GM06990 (cell line): ENCODE data around the gene CNST.
A peak's percentile ranks its signal among the peaks of the same experiment; 100 is the strongest.

Source experiments
- DNase-seq: peaks from one replicate; pipeline ENCODE4 v3.0.0-alpha.2; 2011; ENCODE audit not compliant: insufficient read length; ENCODE audit errors: extremely low read depth
- H3K27me3 ChIP-seq: replicated peaks from 2 replicates; pipeline ENCODE4 v1.6.0; 2011; ENCODE audit warnings: low read length; ENCODE audit not compliant: control insufficient read depth, insufficient read depth
- H3K36me3 ChIP-seq: 2 replicates; pipeline ENCODE4 v1.5.1; 2011; ENCODE audit warnings: low read length; ENCODE audit not compliant: control insufficient read depth, insufficient read depth
- H3K4me3 ChIP-seq: replicated peaks from 2 replicates; pipeline ENCODE4 v1.5.1; 2011; ENCODE audit warnings: low read depth, mild to moderate bottlenecking, control low read depth, low read length
- CTCF ChIP-seq: IDR thresholded peaks from 2 replicates; pipeline ENCODE4 v1.5.1; 2011; ENCODE audit warnings: low read length, control low read depth, mild to moderate bottlenecking, inconsistent platforms; ENCODE audit not compliant: insufficient read depth, poor library complexity, severe bottlenecking

CNST gene

GRCh38 chr1:246526915-246527314 lies 39.3 kb upstream of the CNST start:
- TF ChIP-seq CTCF: no peak
- H3K4me3 ChIP-seq: no peak overlapping the region

GRCh38 chr1:246527402-246528088 lies 38.7 kb upstream of the CNST start:
- DNase-seq: peak; percentile 48
- no peaks in the 10 kb centered on the region for H3K27me3 ChIP-seq
- H3K4me3 ChIP-seq: no peak overlapping the region
- no peaks in the 10 kb centered on the region for H3K36me3 ChIP-seq
- no peak for TF ChIP-seq CTCF

More at GRCh38 chr1:246526915-246527314, 39.3 kb upstream of the CNST start:
- no peaks in the 10 kb centered on the region for H3K27me3 ChIP-seq
- H3K36me3 ChIP-seq: no peaks in the 10 kb centered on the region
- no peak for DNase-seq

GRCh38 chr1:246528933-246529731 lies 37.1 kb upstream of the CNST start:
- Histone ChIP-seq H3K4me3 (no peak overlapping the region), H3K27me3 (no peaks in the 10 kb centered on the region), H3K36me3 (no peaks in the 10 kb centered on the region)
- no peak for DNase-seq
- TF ChIP-seq CTCF: no peak

- no peaks in the 10 kb centered on the region for H3K27me3 ChIP-seq
- no peak overlapping the region for H3K4me3 ChIP-seq
- TF ChIP-seq CTCF: no peak
- H3K36me3 ChIP-seq: no peaks in the 10 kb centered on the region
- DNase-seq: no peak
These were observed 35.8 kb upstream of the CNST start for GRCh38 chr1:246530482-246530881.

- Histone ChIP-seq H3K36me3 (no peaks in the 10 kb centered on the region), H3K4me3 (no peak overlapping the region), H3K27me3 (no peaks in the 10 kb centered on the region)
- TF ChIP-seq CTCF: no peak
- DNase-seq: no peak
These were observed 33.7 kb upstream of the CNST start for GRCh38 chr1:246532519-246532918.
